MCF 10A (cell line): ENCODE results near the gene AJUBA. TPM values are rescaled to one million over a fixed set of nuclear protein-coding genes. Genes with fewer than 3 reads are reported as not detected.

Experiments
- BruUV-seq: library from RNA; stranded (reverse); fragments of 400-500 nt; replicated peaks from 2 replicates; lab custom pipeline; 2021; lab: Mats Ljungman, UMichigan
- CTCF ChIA-PET: fragments of 300-600 bp; sonication (Branson Sonifier 250); formaldehyde crosslinking; extraction: SDS; loops from one replicate; lab custom pipeline; 2021; ENCODE audit warnings: antibody characterized with exemption, inconsistent platforms; lab: Yijun Ruan, JAX
- POLR2A ChIA-PET: fragments of 300-600, 350-650 bp; sonication (Branson Sonifier 250); formaldehyde crosslinking; extraction: SDS; loops from one replicate; lab custom pipeline; 2020; ENCODE audit warnings: antibody characterized with exemption, inconsistent platforms; lab: Yijun Ruan, JAX
- DNase-seq: peaks from one replicate; pipeline ENCODE4 v3.0.0-alpha.2; 2018; ENCODE audit not compliant: unreplicated experiment
- H3K27ac Mint-ChIP-seq: one replicate; pipeline ENCODE4 v1.8.0; 2022; ENCODE audit warnings: mild to moderate bottlenecking, low read depth, mixed read lengths; ENCODE audit not compliant: unreplicated experiment
- H3K27me3 Mint-ChIP-seq: one replicate; pipeline ENCODE4 v1.8.0; 2022; ENCODE audit warnings: mixed read lengths; ENCODE audit not compliant: insufficient read depth, unreplicated experiment
- H3K36me3 Mint-ChIP-seq: one replicate; pipeline ENCODE4 v1.8.0; 2022; ENCODE audit warnings: mild to moderate bottlenecking, moderate library complexity, mixed read lengths; ENCODE audit not compliant: insufficient read depth, unreplicated experiment
- H3K4me1 Mint-ChIP-seq: one replicate; pipeline ENCODE4 v1.8.0; 2022; ENCODE audit warnings: mixed read lengths; ENCODE audit not compliant: insufficient read depth, unreplicated experiment
- H3K4me3 Mint-ChIP-seq: one replicate; pipeline ENCODE4 v1.8.0; 2022; ENCODE audit warnings: mild to moderate bottlenecking, moderate library complexity, mixed read lengths; ENCODE audit not compliant: unreplicated experiment
- H3K9me3 Mint-ChIP-seq: one replicate; pipeline ENCODE4 v1.8.0; 2022; ENCODE audit warnings: mixed read lengths; ENCODE audit not compliant: unreplicated experiment
- CTCF ChIP-seq: fragments of 200-600 bp; IDR thresholded peaks from one replicate; pipeline ENCODE4 v1.8.0; 2022; ENCODE audit warnings: antibody characterized with exemption, mild to moderate bottlenecking; ENCODE audit not compliant: unreplicated experiment
- intact Hi-C: fragments of 100-400 bp; cut with micrococcal nuclease; formaldehyde crosslinking; loops from 2 replicates; pipeline ENCODE4 v1.14.1; 2022
- total RNA-seq: library from RNA; stranded (reverse); gene quantifications from 2 replicates; pipeline ENCODE4 v1.2.3, GENCODE V29; 2022

AJUBA gene
- total RNA-seq, 1 experiment from 2014 or later: 138 TPM

DNA sequence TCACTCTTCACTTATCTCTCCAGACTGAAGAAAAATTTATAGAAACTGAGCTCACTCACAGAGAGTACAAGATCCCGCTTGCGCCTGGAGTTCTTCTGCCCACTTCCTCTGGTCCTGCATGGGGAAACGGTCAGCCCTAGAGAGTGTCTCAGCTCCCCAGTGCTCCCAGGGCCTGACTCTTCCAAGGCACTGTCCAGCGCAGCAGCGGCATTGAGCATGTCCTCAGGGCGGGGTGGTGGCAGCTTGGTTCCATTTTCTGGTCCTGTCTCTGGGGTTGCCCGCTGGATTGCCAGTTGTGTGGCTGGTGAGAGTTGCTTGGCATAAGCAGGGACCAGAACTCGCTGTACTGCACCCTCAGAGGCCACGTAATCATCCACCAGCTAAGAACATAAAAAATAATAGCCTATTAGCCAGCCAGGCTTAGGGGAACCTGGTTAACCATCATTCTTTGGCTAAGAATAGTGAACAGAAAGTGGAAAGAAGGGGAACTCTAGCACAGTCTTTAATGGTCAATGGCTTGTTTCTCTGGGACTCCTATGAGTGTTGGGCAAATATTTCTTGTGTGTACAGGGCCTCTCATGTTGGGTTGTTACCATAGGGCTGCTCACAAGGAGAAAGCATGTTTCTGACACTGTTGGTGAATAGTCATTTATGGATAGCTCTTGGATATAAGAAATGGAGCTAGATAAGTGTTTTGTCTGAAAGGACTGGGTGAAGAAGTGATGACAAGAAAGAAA lies 13.7 kb upstream of the AJUBA start:
- no peak for DNase-seq
- Mint-ChIP-seq H3K4me3 (no peak overlapping the region), H3K27ac (no peak overlapping the region), H3K36me3 (peaks cover 19% of the 10 kb centered on the region), H3K4me1 (peaks cover 16% of the 10 kb centered on the region), H3K27me3 (no peaks in the 10 kb centered on the region), H3K9me3 (no peaks in the 10 kb centered on the region)
- CTCF ChIA-PET: interaction anchor here (0.6 to 24.6 kb wide), 15 partner anchors 9 to 405 kb away, joined by 3 to 620 read pairs (median 5); partner anchors contain the start of genes AJUBA, CDH24 and RNF212B
- no peak for TF ChIP-seq CTCF
- POLR2A ChIA-PET: interaction anchor here (0.6 to 3.3 kb wide), 11 partner anchors 10 to 599 kb away, joined by 3 to 43 read pairs (median 5); partner anchors contain the start of genes ACIN1, AJUBA, C14orf119 and CDH24
- BruUV-seq: no TSS peak
- intact Hi-C loops: no loop called here

- intact Hi-C loops: loop anchor here (1.0 kb wide), 1 partner anchor 63 kb away; no protein-coding TSS in a partner anchor
- no peaks in the 10 kb centered on the region for H3K9me3 Mint-ChIP-seq
- no peaks in the 10 kb centered on the region for H3K27me3 Mint-ChIP-seq
- peaks cover 16% of the 10 kb centered on the region for H3K4me1 Mint-ChIP-seq
- H3K27ac Mint-ChIP-seq: no peak overlapping the region
- peaks cover 29% of the 10 kb centered on the region for H3K36me3 Mint-ChIP-seq
- POLR2A ChIA-PET: interaction anchor here (0.6 to 3.3 kb wide), 16 partner anchors 9 to 100 kb away, joined by 3 to 43 read pairs (median 4); partner anchors contain the start of genes ACIN1, AJUBA, C14orf119 and CDH24
- DNase-seq: peak; percentile 84
- peak; percentile 44 for TF ChIP-seq CTCF
- no TSS peak for BruUV-seq
- CTCF ChIA-PET: interaction anchor here (0.6 to 24.6 kb wide), 32 partner anchors 9 to 336 kb away, joined by 3 to 620 read pairs (median 5); partner anchors contain the start of genes ACIN1, AJUBA, C14orf119 and CDH24
- H3K4me3 Mint-ChIP-seq: no peak overlapping the region
Measured at GRCh38 chr14:22994762-22995275, 12.5 kb upstream of the AJUBA start.

- POLR2A ChIA-PET: interaction anchor here (0.6 to 1.7 kb wide), 5 partner anchors 11 to 206 kb away, joined by 3 to 11 read pairs (median 4); partner anchors contain the start of gene AJUBA
- no peak overlapping the region for H3K4me3 Mint-ChIP-seq
- BruUV-seq: no TSS peak
- no peaks in the 10 kb centered on the region for H3K9me3 Mint-ChIP-seq
- H3K36me3 Mint-ChIP-seq: peaks cover 39% of the 10 kb centered on the region
- DNase-seq: no peak
- no peak for TF ChIP-seq CTCF
- H3K27ac Mint-ChIP-seq: no peak overlapping the region
- CTCF ChIA-PET: interaction anchor here (0.6 to 24.6 kb wide), 19 partner anchors 8 to 380 kb away, joined by 3 to 620 read pairs (median 4); partner anchors contain the start of genes AJUBA and CDH24
- intact Hi-C loops: no loop called here
- peaks cover 16% of the 10 kb centered on the region for H3K4me1 Mint-ChIP-seq
- H3K27me3 Mint-ChIP-seq: no peaks in the 10 kb centered on the region
Measured at GRCh38 chr14:22993517-22993916, 11.2 kb upstream of the AJUBA start.

GRCh38 chr14:22991852-22992251 lies 9.5 kb upstream of the AJUBA start:
- intact Hi-C loops: no loop called here
- no peaks in the 10 kb centered on the region for H3K27me3 Mint-ChIP-seq
- CTCF ChIA-PET: interaction anchor here (0.7 to 24.6 kb wide), 3 partner anchors 14 to 91 kb away, joined by 4 to 620 read pairs (median 8); partner anchors contain the start of gene CDH24
- H3K4me1 Mint-ChIP-seq: peaks cover 16% of the 10 kb centered on the region
- POLR2A ChIA-PET: interaction anchor here (1.1 kb wide), 1 partner anchor 14 kb away, joined by 4 read pairs; no protein-coding TSS in a partner anchor
- H3K27ac Mint-ChIP-seq: no peak overlapping the region
- BruUV-seq: no TSS peak
- no peak overlapping the region for H3K4me3 Mint-ChIP-seq
- DNase-seq: no peak
- TF ChIP-seq CTCF: no peak
- no peaks in the 10 kb centered on the region for H3K9me3 Mint-ChIP-seq
- peaks cover 46% of the 10 kb centered on the region for H3K36me3 Mint-ChIP-seq
